Measurements from ENCODE around the gene SNAPC2. TPM values are rescaled to one million over a fixed set of nuclear protein-coding genes. Genes with fewer than 3 reads are reported as not detected.

SNAPC2 gene, protein sequence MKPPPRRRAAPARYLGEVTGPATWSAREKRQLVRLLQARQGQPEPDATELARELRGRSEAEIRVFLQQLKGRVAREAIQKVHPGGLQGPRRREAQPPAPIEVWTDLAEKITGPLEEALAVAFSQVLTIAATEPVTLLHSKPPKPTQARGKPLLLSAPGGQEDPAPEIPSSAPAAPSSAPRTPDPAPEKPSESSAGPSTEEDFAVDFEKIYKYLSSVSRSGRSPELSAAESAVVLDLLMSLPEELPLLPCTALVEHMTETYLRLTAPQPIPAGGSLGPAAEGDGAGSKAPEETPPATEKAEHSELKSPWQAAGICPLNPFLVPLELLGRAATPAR
- total RNA-seq = 10 to 100 TPM; 10.9 to 12.4 TPM

- Mint-ChIP-seq H3K4me3 (peak within 1 kb of the TSS; percentile 81), H3K36me3 (ENCODE audit: low read depth) (no peaks in the 10 kb centered on the region), H3K27ac (peak within 1 kb of the TSS; percentile 73), H3K27me3 (ENCODE audit: low read depth) (peaks cover 25% of the 10 kb centered on the region), H3K4me1 (ENCODE audit: low read depth) (peaks cover 38% of the 10 kb centered on the region), H3K9me3 (no peaks in the 10 kb centered on the region)
- CTCF ChIA-PET = interaction anchor here (0.7 to 2.4 kb wide), 7 partner anchors 10 to 352 kb away, joined by 3 to 12 read pairs (median 4); partner anchors contain the start of genes TIMM44 and TRAPPC5
- DNase-seq = peak; percentile 96
- intact Hi-C loops (cut with micrococcal nuclease) = loop anchor here (1.0 to 2.0 kb wide), 7 partner anchors 17 to 401 kb away; partner anchors contain the start of genes MAP2K7, NDUFA7, RPS28 and TIMM44
Observed at GRCh38 chr19:7919610-7920518, at the start of gene SNAPC2. TSS of gene SNAPC2 (plus strand) at chr19:7920338. CDS start at chr19:7920367, 29 bp downstream.

GRCh38 chr19:7870571-7871436 lies 49.3 kb upstream of the SNAPC2 start:
- CTCF ChIA-PET = no interaction called here
- Mint-ChIP-seq H3K4me3 (no peak overlapping the region), H3K4me1 (ENCODE audit: low read depth) (peaks cover 36% of the 10 kb centered on the region), H3K27ac (no peak overlapping the region), H3K27me3 (ENCODE audit: low read depth) (peaks cover 31% of the 10 kb centered on the region), H3K9me3 (no peaks in the 10 kb centered on the region), H3K36me3 (ENCODE audit: low read depth) (no peaks in the 10 kb centered on the region)
- intact Hi-C loops (cut with micrococcal nuclease) = loop anchor here (1.0 kb wide), 1 partner anchor 9 kb away; no protein-coding TSS in a partner anchor
- DNase-seq = peak; percentile 71

DNA sequence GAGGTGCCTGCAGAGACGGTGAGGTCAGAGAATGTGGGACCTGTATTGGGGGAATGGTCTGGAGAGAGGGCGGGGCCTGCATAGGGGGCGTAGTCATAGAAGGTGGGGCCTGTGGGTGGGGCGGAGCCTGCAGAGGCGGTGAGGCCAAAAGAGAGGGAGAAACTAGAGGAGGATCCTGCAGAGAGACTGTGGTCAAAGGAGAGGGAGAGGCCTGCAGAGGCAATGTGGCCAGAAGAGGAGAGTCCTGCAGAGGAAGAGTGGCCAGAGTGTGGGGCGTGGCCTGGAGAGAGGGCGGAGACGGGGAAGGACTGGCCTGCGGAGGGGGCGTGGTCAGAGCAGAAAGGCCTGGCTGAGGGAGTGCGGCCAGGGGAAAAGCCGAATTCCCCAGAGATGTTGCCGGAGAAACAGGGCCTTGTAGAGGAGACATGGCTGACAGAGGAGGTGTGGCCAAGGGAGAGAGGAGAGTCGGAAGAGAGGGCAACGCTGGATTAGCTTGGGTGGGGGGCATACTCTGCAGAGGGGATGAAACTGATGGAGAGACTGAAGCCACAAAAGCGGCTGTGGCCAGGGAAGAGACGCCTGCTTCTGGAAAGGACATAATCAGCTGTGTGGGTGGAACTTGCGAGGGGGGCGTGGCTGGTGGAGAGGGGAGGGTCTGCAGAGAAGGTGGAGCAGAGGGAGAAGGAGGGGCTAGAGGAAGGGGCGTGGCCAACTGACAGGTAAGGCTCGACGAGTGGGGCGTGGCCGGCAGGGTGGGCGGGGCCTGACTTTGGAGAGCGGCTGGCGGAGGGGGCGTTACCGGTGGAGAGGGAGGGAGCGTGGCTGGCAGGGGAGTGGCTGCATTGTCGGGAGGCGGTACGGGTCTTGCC lies 48.5 kb upstream of the SNAPC2 start:
- Mint-ChIP-seq H3K27ac (no peak overlapping the region), H3K36me3 (ENCODE audit: low read depth) (no peaks in the 10 kb centered on the region), H3K9me3 (no peaks in the 10 kb centered on the region), H3K4me3 (no peak overlapping the region), H3K4me1 (ENCODE audit: low read depth) (peaks cover 36% of the 10 kb centered on the region), H3K27me3 (ENCODE audit: low read depth) (peaks cover 31% of the 10 kb centered on the region)
- intact Hi-C loops (cut with micrococcal nuclease) = loop anchor here (1.0 kb wide), 2 partner anchors 9 to 49 kb away; partner anchors contain the start of gene SNAPC2
- DNase-seq = peak; percentile 92
- CTCF ChIA-PET = interaction anchor here (1.2 kb wide), 1 partner anchor 10 kb away, joined by 4 read pairs; no protein-coding TSS in a partner anchor

- CTCF ChIA-PET = interaction anchor here (1.2 kb wide), 1 partner anchor 11 kb away, joined by 4 read pairs; no protein-coding TSS in a partner anchor
- no peaks in the 10 kb centered on the region for H3K36me3 Mint-ChIP-seq (ENCODE audit: low read depth)
- no peak overlapping the region for H3K4me3 Mint-ChIP-seq
- intact Hi-C loops (cut with micrococcal nuclease) = loop anchor here (1.0 kb wide), 1 partner anchor 48 kb away; the partner anchor contains the start of gene SNAPC2
- DNase-seq = no peak
- no peaks in the 10 kb centered on the region for H3K9me3 Mint-ChIP-seq
- peaks cover 27% of the 10 kb centered on the region for H3K27me3 Mint-ChIP-seq (ENCODE audit: low read depth)
- peaks cover 36% of the 10 kb centered on the region for H3K4me1 Mint-ChIP-seq (ENCODE audit: low read depth)
- H3K27ac Mint-ChIP-seq = no peak overlapping the region
Observed at GRCh38 chr19:7872306-7873204, 47.6 kb upstream of the SNAPC2 start.

DNA sequence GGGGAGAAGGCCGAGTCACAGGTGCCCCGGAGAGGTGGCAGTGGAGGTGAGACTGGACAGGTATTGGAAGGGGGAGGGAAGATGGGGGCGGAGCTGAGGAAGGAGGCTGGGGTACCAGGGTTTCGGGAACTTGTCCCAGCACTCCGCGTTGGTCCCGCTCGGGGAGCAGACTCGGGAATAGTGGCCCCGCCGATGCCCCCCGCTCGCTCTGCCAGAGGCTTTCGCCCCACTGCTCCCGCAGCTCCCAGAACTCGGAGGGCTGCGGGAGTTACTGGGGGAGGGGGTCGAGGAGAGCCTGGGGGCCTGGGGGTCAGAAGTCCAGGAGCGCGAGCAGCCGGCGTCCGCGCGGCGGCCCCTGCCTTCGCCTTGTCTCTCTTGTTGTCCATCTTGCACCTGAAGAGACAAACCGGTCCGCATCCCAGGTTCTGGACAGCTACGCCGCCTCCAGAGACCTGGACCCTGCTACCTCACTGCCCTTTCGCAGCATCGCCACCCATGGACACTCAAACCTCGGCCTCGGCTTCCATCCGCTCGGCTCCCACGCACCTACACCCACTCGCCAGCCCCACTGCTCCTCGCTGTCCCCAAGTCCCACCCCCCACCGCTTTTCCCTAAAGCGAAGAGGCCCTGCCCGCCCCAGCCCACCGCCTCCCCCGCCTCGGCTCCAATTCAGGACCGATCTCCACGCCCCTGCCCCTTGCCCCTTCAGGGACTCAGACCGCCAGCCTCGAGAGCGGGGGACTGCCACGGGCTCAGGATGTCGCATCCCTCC lies 46.6 kb upstream of the SNAPC2 start:
- Mint-ChIP-seq H3K4me1 (ENCODE audit: low read depth) (peaks cover 33% of the 10 kb centered on the region), H3K27ac (no peak overlapping the region), H3K4me3 (peak overlapping the region; percentile 60), H3K9me3 (no peaks in the 10 kb centered on the region), H3K36me3 (ENCODE audit: low read depth) (no peaks in the 10 kb centered on the region), H3K27me3 (ENCODE audit: low read depth) (peaks cover 27% of the 10 kb centered on the region)
- CTCF ChIA-PET = no interaction called here
- intact Hi-C loops (cut with micrococcal nuclease) = no loop called here
- no peak for DNase-seq

GRCh38 chr19:7874076-7874896 lies 45.9 kb upstream of the SNAPC2 start, which contains the start of gene PRR36:
TSS of gene PRR36 (minus strand) at chr19:7874390. CDS start at chr19:7873689, 701 bp downstream.
- Mint-ChIP-seq H3K27me3 (ENCODE audit: low read depth) (peaks cover 27% of the 10 kb centered on the region), H3K36me3 (ENCODE audit: low read depth) (no peaks in the 10 kb centered on the region), H3K9me3 (no peaks in the 10 kb centered on the region), H3K4me3 (peak within 1 kb of the TSS; percentile 60), H3K4me1 (ENCODE audit: low read depth) (peaks cover 29% of the 10 kb centered on the region), H3K27ac (no peak within 1 kb of the TSS)
- CTCF ChIA-PET = no interaction called here
- intact Hi-C loops (cut with micrococcal nuclease) = no loop called here
- no peak for DNase-seq

DNA sequence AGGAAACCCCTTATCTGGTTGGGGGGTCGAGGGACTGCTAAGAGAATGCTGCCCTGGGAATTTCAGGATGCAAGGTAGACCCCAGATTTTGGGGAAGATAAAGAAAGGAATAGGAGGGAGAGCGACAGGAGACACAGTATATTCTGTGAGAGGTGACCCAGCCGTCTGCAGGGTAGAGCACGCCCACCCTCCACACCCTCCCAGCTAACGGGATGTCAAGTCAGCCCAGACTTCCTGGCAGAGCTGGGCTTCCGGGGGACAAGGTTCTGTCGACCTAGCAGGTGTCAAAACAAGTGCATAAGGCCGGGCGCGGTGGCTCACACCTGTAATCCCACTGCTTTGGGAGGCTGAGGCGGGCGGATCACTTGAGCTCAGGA lies 45.3 kb upstream of the SNAPC2 start:
- peaks cover 28% of the 10 kb centered on the region for H3K4me1 Mint-ChIP-seq (ENCODE audit: low read depth)
- H3K36me3 Mint-ChIP-seq (ENCODE audit: low read depth) = no peaks in the 10 kb centered on the region
- CTCF ChIA-PET = no interaction called here
- no peaks in the 10 kb centered on the region for H3K9me3 Mint-ChIP-seq
- peaks cover 27% of the 10 kb centered on the region for H3K27me3 Mint-ChIP-seq (ENCODE audit: low read depth)
- peak overlapping the region; percentile 41 for H3K4me3 Mint-ChIP-seq
- intact Hi-C loops (cut with micrococcal nuclease) = no loop called here
- H3K27ac Mint-ChIP-seq = no peak overlapping the region
- no peak for DNase-seq

- DNase-seq = no peak
- H3K9me3 Mint-ChIP-seq = no peaks in the 10 kb centered on the region
- H3K27ac Mint-ChIP-seq = no peak overlapping the region
- H3K36me3 Mint-ChIP-seq (ENCODE audit: low read depth) = no peaks in the 10 kb centered on the region
- CTCF ChIA-PET = interaction anchor here (0.8 kb wide), 1 partner anchor 8 kb away, joined by 4 read pairs; no protein-coding TSS in a partner anchor
- H3K4me3 Mint-ChIP-seq = no peak overlapping the region
- peaks cover 9% of the 10 kb centered on the region for H3K4me1 Mint-ChIP-seq (ENCODE audit: low read depth)
- intact Hi-C loops (cut with micrococcal nuclease) = no loop called here
- peaks cover 15% of the 10 kb centered on the region for H3K27me3 Mint-ChIP-seq (ENCODE audit: low read depth)
Observed at GRCh38 chr19:7877249-7877836, 42.8 kb upstream of the SNAPC2 start.

All from activated naive CD4-positive, alpha-beta T cell treated with anti-CD3 and anti-CD28 coated beads for 36 hours (primary cell).